ENCODE measurements around the gene MED16. TPM values are rescaled to one million over a fixed set of nuclear protein-coding genes. Genes with fewer than 3 reads are reported as not detected.
A peak's percentile ranks its signal among the peaks of the same experiment; 100 is the strongest.

MED16 gene
- total and polyA plus RNA-seq, 2 of the 13 experiments (the other 11 are each of a cell fraction or from before 2014, with no cell fraction given): 13.3 to 14.8 TPM

GRCh38 chr19:933553-933882 is 40.5 kb upstream of the MED16 start:
- Histone ChIP-seq H3K27ac (ENCODE audit: extremely low read length, insufficient read depth, low read length) (peak overlapping the region; percentile 55), H3K79me2 (ENCODE audit: insufficient read depth, low read length) (peaks cover 80% of the 10 kb centered on the region)
- ATAC-seq: no peak

More at GRCh38 chr19:933553-933882, 40.5 kb upstream of the MED16 start:
- TF ChIP-seq ZNF784 (CRISPR knock-in tag; IDR thresholded peaks at IDR 0.05; ENCODE audit: borderline replicate concordance) (no peak), PAXIP1 (CRISPR knock-in tag; conservative IDR thresholded peaks at IDR 0.05) (0 out of 2 replicates have a peak, but pooled peaks have one; percentile 0), HNRNPLL (IDR thresholded peaks at IDR 0.05; ENCODE audit: low read depth, low read length, poor library complexity, severe bottlenecking) (peak; percentile 4), TRIM24 (CRISPR knock-in tag; IDR thresholded peaks at IDR 0.05) (no peak), SSRP1 (CRISPR knock-in tag; IDR thresholded peaks at IDR 0.05) (no peak)
- Histone ChIP-seq H3K36me3 (replicated peaks in 1 of 2; ENCODE audit: control insufficient read depth in 1 of 2, insufficient read depth in 2 of 2, low read length in 2 of 2) (peaks cover 16 to 64% of the 10 kb centered on the region in 2 experiments; a peak in 4 of 5 replicates), H3K4me3 (replicated peaks in 1 of 3; ENCODE audit: insufficient read depth in 1 of 3, low read depth in 2 of 3, low read length in 3 of 3) (peak overlapping the region in 1 of 3 experiments; percentile 37; a peak in 1 of 6 replicates), H3K9ac (ENCODE audit: insufficient read depth, low read depth, low read length) (peak overlapping the region; percentile 8; the same call in 1 of the 2 replicates), H3K27me3 (ENCODE audit: control insufficient read depth in 1 of 2, insufficient read depth in 2 of 2, low read length in 2 of 2) (no peaks in the 10 kb centered on the region), H3K9me3 (ENCODE audit: low read length) (no peaks in the 10 kb centered on the region), H2AFZ (ENCODE audit: low read length) (no peak overlapping the region), H3K4me1 (ENCODE audit: insufficient read depth, low read length) (peaks cover 92% of the 10 kb centered on the region), H4K20me1 (ENCODE audit: insufficient read depth, low read length) (peaks cover 39% of the 10 kb centered on the region; the same call in 1 of the 2 replicates), H3K4me2 (ENCODE audit: low read depth, low read length) (peak overlapping the region; percentile 36; the same call in 1 of the 2 replicates)
- ChIA-PET CTCF (ENCODE audit: low intra/inter-chr PET ratio, low total read pairs) (interaction anchor here (0.6 kb wide), 1 partner anchor 10 kb away, joined by 3 read pairs; no protein-coding TSS in a partner anchor), POLR2A (interaction anchor here (0.6 to 5.6 kb wide), 7 partner anchors 10 to 51 kb away, joined by 3 to 50 read pairs (median 3); no protein-coding TSS in a partner anchor)
- in situ Hi-C loops (cut with HindIII; ENCODE audit: extremely low pct_ligation_motif_present, low pct_unique_long_range_greater_than_20kb) (no loop called here), intact Hi-C loops (cut with micrococcal nuclease; ENCODE audit: unreplicated experiment) (loop anchor here (2.0 kb wide), 1 partner anchor 25 kb away; no protein-coding TSS in a partner anchor)
- no TSS peak for BruUV-seq (replicated peaks)
- WGBS (ENCODE audit: low lambda C conversion rate): 87% methylated on average over 7 of the region's 14 CpGs
- FAIRE-seq: no peak
- DNase-seq (ENCODE audit: low spot score): no peak
